GM19328 (cell line): ENCODE data around the gene RAX2.
"Not testable (repeated sequence)": the region's sequence is repeated elsewhere in the genome, so short reads cannot be mapped to it uniquely, and the experiment has no call there.

Experiments
- ATAC-seq: cut with Tn5 transposase; IDR thresholded peaks from one replicate; pipeline ENCODE4 v1.9.1; 2021; ENCODE audit warnings: mild to moderate bottlenecking, moderate library complexity; ENCODE audit not compliant: unreplicated experiment

RAX2 gene

GRCh38 chr19:3771906-3772455, at the start of gene RAX2:
RAX2 (minus strand) TSS chr19:3772228; CDS start chr19:3771742, 486 bp downstream.
- ATAC-seq, result no peak

DNA sequence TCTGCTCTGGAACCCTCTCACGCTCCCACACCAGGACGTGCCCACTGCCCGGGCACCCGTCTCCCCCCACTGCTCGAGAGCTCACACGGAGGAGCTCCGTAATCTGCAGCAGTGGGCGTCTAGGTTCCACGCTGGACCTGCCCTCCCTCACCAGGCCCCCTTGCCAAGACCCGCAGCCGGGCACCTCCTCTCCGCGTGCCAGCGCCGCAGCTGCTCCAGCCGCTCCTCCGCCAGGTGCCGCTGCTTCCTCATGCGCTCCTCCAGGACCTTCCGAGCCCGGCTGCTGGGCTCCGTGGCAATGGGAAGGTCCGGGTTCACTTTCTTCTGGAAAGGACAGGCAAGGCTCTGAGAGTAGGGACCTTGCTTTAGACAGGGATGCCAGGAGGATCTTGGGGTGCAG, 49.1 kb upstream of the RAX2 start:
- no peak for ATAC-seq

- no peak for ATAC-seq
These were observed 48.0 kb upstream of the RAX2 start for GRCh38 chr19:3819989-3820388.

DNA sequence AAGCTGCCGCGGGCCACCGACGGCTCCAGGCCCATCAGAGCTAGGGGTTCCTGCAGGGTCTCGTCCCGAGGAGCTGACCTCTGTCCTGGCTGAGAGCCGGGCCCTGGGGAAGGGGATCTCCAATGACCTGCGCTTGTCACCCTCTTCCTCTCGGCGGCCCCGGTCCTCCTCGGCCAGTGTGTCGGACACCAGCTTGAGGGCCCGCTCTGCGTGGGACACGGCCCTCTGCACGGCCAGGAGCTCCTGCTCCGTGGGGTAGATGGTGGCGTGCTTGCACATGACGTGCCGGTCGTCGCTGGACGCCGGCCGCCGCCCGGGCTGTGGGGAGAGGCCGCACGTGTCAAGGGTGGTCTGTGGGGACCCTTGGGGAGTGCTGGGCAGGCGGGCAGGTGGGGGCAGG, 46.9 kb upstream of the RAX2 start:
- no peak for ATAC-seq

GRCh38 chr19:3818466-3818865, 46.4 kb upstream of the RAX2 start:
- ATAC-seq, result no peak

GRCh38 chr19:3817761-3818160, 45.7 kb upstream of the RAX2 start:
- ATAC-seq, result no peak

DNA sequence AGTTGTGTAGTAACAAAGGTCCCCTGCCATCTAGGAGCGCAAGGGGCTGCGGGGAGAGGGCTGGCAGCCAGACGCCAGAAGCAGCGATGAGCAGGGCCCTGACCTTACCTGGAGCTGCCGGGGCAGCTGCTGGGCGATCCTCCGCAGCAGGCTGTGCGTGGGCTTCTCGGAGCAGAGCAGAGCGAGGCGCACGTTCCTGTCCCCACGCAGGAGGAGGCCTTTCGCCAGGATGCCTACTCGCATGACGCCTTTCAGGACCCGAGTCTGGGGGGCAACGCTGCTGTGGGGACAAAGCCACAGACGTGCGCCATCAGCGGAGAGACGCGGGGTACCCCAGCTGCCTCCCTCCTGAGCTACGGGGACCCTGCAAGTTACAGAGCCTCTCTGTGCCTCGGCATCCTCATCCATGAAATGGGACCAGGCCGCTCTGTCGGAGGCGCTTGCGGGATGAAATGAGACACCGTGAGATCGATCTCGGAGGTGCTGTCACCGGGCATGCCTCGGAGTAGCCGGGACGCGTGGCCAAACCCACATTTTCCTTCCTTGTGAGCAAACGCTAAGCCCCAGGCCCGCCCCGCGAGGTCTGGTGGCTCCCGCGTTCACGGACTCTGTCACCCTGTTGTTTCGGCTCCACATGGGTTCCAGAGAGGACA, 44.7 kb upstream of the RAX2 start:
- no peak for ATAC-seq

DNA sequence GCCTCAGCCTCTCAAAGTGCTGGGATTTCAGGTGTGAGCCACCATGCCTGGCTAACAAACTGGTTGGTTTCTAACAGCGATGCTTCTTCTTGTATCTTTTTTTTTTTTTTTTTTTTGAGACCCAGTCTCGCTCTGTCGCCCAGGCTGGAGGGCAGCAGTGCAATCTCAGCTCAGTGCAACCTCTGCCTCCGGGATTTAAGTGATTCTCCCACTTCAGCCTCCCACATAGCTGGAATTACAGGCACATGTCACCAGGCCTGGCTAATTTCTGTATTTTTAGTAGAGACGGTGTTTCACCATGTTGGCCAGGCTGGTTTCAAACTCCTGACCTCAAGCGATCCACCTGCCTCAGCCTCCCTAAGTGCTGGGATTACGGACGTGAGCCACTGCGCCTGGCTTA, 44.1 kb upstream of the RAX2 start:
- not testable (repeated sequence) for ATAC-seq

GRCh38 chr19:3814648-3815047, 42.6 kb upstream of the RAX2 start:
- ATAC-seq, result no peak

- no peak for ATAC-seq
These were observed 41.7 kb upstream of the RAX2 start for GRCh38 chr19:3813473-3814392.

GRCh38 chr19:3810708-3811355, 38.8 kb upstream of the RAX2 start:
- no peak for ATAC-seq

DNA sequence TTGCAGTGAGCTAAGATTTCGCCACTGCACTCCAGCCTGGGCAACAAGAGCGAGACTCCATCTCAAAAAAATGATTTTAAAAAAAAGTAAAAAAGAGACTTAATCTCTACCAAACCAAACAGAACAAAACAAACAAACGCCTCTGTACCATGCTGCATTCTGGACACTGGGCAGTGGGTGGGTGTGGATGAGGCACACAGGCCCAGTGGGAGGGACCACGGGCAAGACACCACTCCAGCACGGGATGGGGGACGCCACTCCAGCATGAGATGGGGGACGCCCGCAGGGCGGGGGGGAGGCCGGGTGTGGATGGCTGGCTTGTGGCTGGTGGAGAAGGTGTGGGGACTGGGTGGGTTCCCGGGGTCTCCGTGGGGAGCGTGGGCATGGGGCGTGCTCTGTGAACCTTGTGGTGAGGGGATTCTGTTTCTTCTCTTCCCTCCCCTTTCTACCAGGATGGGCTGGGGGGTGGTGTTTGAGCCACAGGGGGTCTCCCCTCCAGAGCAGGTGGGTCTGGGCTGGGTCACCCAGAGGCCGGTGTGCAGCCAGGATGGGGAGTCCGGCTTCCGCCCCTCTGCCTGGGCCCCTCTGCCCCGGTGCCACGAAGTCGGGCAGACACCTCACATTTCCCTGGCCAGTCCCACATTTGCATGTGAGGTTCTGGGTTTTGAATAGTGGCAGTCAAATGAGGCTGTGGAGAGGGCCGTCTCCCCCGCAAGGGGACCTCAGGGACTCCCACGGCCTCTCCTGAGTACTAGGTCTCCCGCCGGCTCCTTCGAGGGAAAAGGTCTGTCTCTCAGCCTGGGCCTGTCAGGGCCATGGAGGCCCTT, 38.1 kb upstream of the RAX2 start:
- no peak for ATAC-seq

- no peak for ATAC-seq
These were observed 36.6 kb upstream of the RAX2 start for GRCh38 chr19:3808420-3809143.

GRCh38 chr19:3807574-3808354, 35.7 kb upstream of the RAX2 start:
- no peak for ATAC-seq

DNA sequence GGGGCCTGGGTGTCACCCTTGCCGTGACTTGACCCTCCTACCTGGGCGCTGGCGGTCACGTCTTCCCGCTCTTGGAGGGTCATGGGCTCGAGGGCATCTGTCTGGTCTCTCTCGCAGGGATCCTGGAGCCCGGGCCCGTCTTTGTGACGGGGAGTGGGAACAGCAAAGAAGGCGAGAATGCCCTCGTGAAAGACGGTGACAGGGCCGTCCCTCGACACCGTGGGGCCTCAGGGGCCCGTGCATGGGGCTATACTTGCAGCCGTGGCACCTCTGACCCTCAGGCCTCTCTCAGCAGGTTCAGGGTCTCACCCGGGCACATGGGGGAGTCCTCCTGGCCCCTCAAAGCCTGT, 35.1 kb upstream of the RAX2 start:
- no peak for ATAC-seq

DNA sequence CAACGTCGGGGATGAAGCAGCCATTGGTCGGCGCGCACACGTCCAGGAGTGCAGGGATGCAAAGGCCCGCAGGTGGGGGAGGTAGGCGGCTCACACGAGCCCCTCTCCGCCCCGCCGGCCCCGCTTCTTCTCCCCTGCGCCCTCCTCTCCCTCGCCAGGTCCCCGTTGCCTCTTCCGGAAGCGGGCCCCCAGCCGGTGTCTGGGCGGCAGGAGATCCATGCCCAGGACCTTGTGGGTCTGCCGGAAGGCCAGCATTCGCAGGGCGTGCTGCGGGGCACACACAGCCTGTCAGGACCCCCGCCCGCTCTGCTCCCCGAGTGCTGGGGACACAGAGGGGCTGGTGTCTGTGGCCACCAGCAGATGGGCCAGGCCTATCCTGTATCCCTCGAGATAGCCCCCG, 33.8 kb upstream of the RAX2 start:
- no peak for ATAC-seq

DNA sequence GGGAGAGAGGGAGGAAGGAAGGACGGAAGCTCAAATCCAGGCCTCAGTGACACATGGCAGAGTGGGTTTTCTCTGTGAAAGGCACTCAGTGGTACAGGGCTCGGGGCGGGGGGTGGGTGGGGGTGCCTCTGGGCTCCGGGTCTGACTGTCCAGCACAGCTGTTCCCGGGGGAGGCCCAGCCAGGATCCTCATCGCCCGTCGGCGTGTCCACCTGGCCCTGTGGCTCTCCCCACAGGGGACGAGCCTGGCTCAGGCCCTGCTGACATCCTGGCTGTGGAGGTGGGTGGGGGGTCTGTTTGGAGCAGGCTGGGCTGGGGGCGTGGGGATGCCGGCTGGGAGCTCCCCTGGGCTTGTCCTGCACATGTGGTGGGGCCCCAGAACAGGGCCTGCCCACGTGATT, 32.4 kb upstream of the RAX2 start:
- no peak for ATAC-seq

GRCh38 chr19:3803986-3804385, 32.0 kb upstream of the RAX2 start:
- ATAC-seq, result no peak
